Gastrocnemius medialis (tissue), 4 donors: ENCODE measurements around the gene XYLB. TPM values are rescaled to one million over a fixed set of nuclear protein-coding genes. Genes with fewer than 3 reads are reported as not detected.

ENCODE experiments used
- ATAC-seq, 2 donors: fragments of 150-250 bp; one replicate each; pipeline ENCODE4 v1.9.1; 2016
- DNase-seq, 2 donors: peaks; one replicate each; pipeline ENCODE4 v3.0.0-alpha.2; 2019
- H3K27ac ChIP-seq, 4 donors: fragments of 200-600 bp; sonication (generic); 1 replicate in 1 of 4; 2 replicates in 3 of 4; pipeline ENCODE4 v1.5.1; 2016 to 2018; ENCODE audit warnings: mild to moderate bottlenecking in 2 of 4, moderate library complexity in 1 of 4
- H3K27me3 ChIP-seq, 3 donors: fragments of 200-600 bp; sonication (generic) in 2 of 3; 1 replicate in 1 of 3; 2 replicates in 2 of 3; pipeline versions ENCODE4 v1.5.1 to v1.6.0; 2016 to 2019; ENCODE audit warnings: mild to moderate bottlenecking in 1 of 3, moderate library complexity in 1 of 3
- H3K36me3 ChIP-seq, 2 donors: fragments of 200-600 bp; sonication (generic) in 1 of 2; one replicate each; pipeline ENCODE4 v1.5.1; 2017 to 2018
- H3K4me1 ChIP-seq, 2 donors: fragments of 200-600 bp; sonication (generic) in 1 of 2; one replicate each; pipeline ENCODE4 v1.5.1; 2016 to 2017; ENCODE audit warnings: mild to moderate bottlenecking in 2 of 2
- H3K4me3 ChIP-seq, 4 donors: fragments of 200-600 bp; sonication (generic) in 3 of 4; 1 replicate in 1 of 4; 2 replicates in 3 of 4; pipeline ENCODE4 v1.5.1; 2016 to 2019; ENCODE audit warnings: mild to moderate bottlenecking in 2 of 4
- H3K9me3 ChIP-seq, 3 donors: fragments of 200-600 bp; sonication (generic) in 2 of 3; 1 replicate in 1 of 3; 2 replicates in 2 of 3; pipeline ENCODE4 v1.5.1; 2016 to 2019
- POLR2A ChIP-seq, 2 donors: fragments of 450-650 bp; IDR thresholded peaks; one replicate each; pipeline ENCODE4 v1.6.1; 2017; ENCODE audit warnings: antibody characterized with exemption in 2 of 2, mild to moderate bottlenecking in 2 of 2, moderate library complexity in 2 of 2
- in situ Hi-C, 4 donors: fragments of 200-750 bp; cut with MboI; loops; one replicate each; pipeline versions ENCODE4 v1.15.0 to v1.8.0; 2017; ENCODE audit warnings: low sequenced_read_pairs in 4 of 4
- intact Hi-C: fragments of 100-400 bp; cut with DNase I; formaldehyde crosslinking; loops from one replicate; pipeline ENCODE4 v1.15.1; 2023; ENCODE audit warnings: low total_unique reads
- total RNA-seq, 4 donors: library from RNA; depleted of rRNA; stranded (reverse); fragments of >200 nt; gene quantifications; one replicate each; pipeline versions ENCODE4 v1.1.0 to v1.2.3, GENCODE V29; 2016
- TF ChIP-seq, protein P1 (sequence below), 5 experiments: fragments of 450-650 bp in 3 of 5; fragments of 200-600 bp in 2 of 5; sonication (generic) in 2 of 5; IDR thresholded peaks in 4 of 5; conservative IDR thresholded peaks in 1 of 5; 1 replicate in 4 of 5; 2 replicates in 1 of 5; pipeline ENCODE4 v1.5.1; 2016 to 2019; ENCODE audit warnings: antibody characterized with exemption in 5 of 5, mild to moderate bottlenecking in 3 of 5, moderate library complexity in 3 of 5

XYLB gene
- total RNA-seq, 4 donors from 2014 or later = 0.23 to 1.1 (median 0.44) TPM

DNA sequence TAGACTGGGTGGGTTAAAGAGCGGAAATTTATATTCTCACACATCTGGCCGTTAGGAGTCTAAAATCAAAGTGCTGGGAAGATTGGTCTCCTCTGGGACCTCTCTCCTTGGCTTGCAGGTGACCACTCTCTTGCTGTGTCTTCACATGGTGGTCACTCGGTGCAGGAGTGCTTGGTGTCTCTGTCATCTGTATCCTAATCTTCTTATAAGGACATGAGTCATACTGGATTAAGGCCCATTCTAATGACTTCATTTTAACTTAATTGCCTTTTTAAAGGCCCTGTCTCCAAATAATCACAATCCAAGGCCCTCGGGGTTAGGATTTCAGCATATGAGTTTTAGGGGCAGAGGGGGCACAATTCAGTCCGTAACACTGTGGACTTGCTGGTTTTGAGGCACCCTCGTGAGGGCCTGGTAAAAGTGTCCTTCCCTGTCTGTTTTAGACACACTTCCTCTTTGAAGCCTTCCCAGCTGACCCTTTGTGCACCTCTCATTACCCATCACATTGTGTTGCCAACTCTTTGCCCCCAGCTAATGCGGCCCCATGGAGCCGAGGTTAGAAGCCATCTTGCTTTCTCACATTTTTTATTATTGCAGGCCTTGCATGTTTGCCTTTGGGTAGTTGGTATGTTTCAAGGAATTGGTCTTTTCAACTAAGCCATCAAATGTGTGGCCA is 3.2 kb downstream of the XYLB start:
- H3K4me3 ChIP-seq = no peak overlapping the region
- intact Hi-C loops = loop anchor here (5.0 kb wide), 1 partner anchor 213 kb away; the partner anchor contains the start of genes ACAA1 and MYD88
- no peaks in the 10 kb centered on the region for H3K9me3 ChIP-seq
- TF ChIP-seq, protein P1, sequence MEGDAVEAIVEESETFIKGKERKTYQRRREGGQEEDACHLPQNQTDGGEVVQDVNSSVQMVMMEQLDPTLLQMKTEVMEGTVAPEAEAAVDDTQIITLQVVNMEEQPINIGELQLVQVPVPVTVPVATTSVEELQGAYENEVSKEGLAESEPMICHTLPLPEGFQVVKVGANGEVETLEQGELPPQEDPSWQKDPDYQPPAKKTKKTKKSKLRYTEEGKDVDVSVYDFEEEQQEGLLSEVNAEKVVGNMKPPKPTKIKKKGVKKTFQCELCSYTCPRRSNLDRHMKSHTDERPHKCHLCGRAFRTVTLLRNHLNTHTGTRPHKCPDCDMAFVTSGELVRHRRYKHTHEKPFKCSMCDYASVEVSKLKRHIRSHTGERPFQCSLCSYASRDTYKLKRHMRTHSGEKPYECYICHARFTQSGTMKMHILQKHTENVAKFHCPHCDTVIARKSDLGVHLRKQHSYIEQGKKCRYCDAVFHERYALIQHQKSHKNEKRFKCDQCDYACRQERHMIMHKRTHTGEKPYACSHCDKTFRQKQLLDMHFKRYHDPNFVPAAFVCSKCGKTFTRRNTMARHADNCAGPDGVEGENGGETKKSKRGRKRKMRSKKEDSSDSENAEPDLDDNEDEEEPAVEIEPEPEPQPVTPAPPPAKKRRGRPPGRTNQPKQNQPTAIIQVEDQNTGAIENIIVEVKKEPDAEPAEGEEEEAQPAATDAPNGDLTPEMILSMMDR (IDR thresholded peaks at IDR 0.05 in 4 of 5, conservative IDR thresholded peaks at IDR 0.05 in 1 of 5) = no peak
- TF ChIP-seq POLR2A (IDR thresholded peaks at IDR 0.05) = no peak
- in situ Hi-C loops = loop anchor here (5.0 kb wide), 1 partner anchor 132 kb away; no protein-coding TSS in a partner anchor
- DNase-seq (no peak), ATAC-seq (no peak)
- no peaks in the 10 kb centered on the region for H3K36me3 ChIP-seq
- H3K4me1 ChIP-seq = no peaks in the 10 kb centered on the region
- H3K27me3 ChIP-seq = no peaks in the 10 kb centered on the region
- H3K27ac ChIP-seq = no peak overlapping the region

DNA sequence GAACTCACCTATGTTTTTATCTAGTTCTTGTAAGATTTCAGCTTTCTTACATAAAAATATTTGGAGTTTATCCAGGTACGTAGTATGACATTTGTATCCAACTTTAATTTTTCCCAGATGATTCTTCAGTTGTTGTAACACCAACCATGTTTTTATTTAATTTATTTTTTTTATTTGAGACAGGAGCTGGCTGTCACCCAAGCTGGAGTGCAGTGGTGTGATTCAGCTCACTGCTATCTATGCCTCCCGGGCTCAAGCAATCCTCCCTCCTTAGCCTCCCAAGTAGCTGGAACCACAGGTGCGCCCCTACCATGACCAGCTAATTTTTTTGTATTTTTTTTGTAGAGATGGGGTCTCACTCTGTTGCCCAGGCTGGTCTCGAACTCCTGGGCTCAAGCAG is 6.6 kb downstream of the XYLB start:
- no peaks in the 10 kb centered on the region for H3K36me3 ChIP-seq
- no peak for TF ChIP-seq POLR2A (IDR thresholded peaks at IDR 0.05)
- TF ChIP-seq, protein P1 (IDR thresholded peaks at IDR 0.05 in 4 of 5, conservative IDR thresholded peaks at IDR 0.05 in 1 of 5) = no peak
- no peaks in the 10 kb centered on the region for H3K9me3 ChIP-seq
- H3K27ac ChIP-seq = no peak overlapping the region
- no peaks in the 10 kb centered on the region for H3K4me1 ChIP-seq
- H3K4me3 ChIP-seq = no peak overlapping the region
- H3K27me3 ChIP-seq = no peaks in the 10 kb centered on the region
- in situ Hi-C loops = no loop called here
- ATAC-seq = no peak
- intact Hi-C loops = no loop called here
- no peak for DNase-seq

DNA sequence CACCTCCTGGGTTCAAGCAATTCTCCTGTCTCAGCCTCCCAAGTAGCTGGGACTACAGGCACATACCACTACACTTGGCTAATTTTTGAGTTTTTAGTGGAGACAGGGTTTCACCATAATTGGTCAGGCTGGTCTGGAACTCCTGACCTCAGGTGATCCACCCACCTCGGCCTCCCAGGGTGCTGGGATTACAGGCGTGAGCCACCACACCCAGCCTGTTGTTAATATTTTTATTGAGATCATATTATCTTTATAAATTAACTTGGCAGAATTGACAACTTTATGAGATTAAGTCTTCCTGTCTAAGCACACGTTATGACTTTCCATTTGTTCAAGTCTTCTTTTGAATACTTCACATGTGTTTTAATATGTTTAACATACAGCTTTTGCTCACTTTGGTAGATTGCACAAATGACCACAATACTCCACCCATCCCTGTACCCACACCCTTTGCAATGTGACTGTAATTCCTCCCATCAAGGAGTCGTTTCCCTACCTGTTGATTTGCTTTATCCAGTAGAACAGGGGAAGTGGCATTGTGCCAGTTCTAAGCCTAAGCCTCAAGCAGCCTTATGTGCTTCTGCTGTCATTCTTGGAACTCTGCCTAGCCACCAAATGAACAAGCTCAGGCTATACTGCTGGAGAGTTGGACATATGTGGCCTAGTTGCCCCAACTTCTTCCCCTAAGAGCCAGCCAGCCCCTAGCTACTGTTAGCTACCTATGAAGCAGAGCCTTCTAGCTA is 8.2 kb downstream of the XYLB start:
- H3K27me3 ChIP-seq = no peaks in the 10 kb centered on the region
- no peak for ATAC-seq
- DNase-seq = no peak
- no peaks in the 10 kb centered on the region for H3K4me1 ChIP-seq
- H3K9me3 ChIP-seq = no peaks in the 10 kb centered on the region
- intact Hi-C loops (no loop called here), in situ Hi-C loops (no loop called here)
- H3K27ac ChIP-seq = no peak overlapping the region
- no peaks in the 10 kb centered on the region for H3K36me3 ChIP-seq
- H3K4me3 ChIP-seq = no peak overlapping the region
- TF ChIP-seq POLR2A (IDR thresholded peaks at IDR 0.05) = no peak
- TF ChIP-seq, protein P1 (IDR thresholded peaks at IDR 0.05 in 4 of 5, conservative IDR thresholded peaks at IDR 0.05 in 1 of 5) = no peak

DNA sequence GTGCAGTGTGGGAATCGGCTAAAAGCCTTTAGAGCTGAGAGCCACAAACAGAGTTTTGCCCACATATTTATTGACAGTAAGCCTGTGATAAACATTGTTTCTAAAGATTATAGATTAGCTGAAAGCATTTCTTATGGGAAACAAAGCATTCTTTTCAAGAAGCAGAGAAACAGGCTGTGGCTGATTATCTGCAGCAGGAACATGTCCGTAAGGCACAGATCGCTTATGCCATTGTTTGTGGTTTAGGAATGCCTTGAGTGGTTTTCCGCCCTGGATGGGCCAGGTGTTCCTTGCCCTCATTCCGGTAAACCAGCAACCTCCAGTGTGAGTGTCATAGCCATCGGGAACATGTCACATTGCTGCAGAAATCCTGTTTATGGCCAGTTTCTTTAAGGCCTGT is 12.5 kb downstream of the XYLB start:
- no peak for DNase-seq
- no peak for ATAC-seq
- no peaks in the 10 kb centered on the region for H3K36me3 ChIP-seq
- intact Hi-C loops = no loop called here
- no peaks in the 10 kb centered on the region for H3K4me1 ChIP-seq
- no peak overlapping the region for H3K4me3 ChIP-seq
- in situ Hi-C loops = no loop called here
- H3K27ac ChIP-seq = no peak overlapping the region
- H3K27me3 ChIP-seq = no peaks in the 10 kb centered on the region
- H3K9me3 ChIP-seq = no peaks in the 10 kb centered on the region
- TF ChIP-seq POLR2A (IDR thresholded peaks at IDR 0.05) = no peak
- TF ChIP-seq, protein P1 (IDR thresholded peaks at IDR 0.05 in 4 of 5, conservative IDR thresholded peaks at IDR 0.05 in 1 of 5) = no peak
